GM19025 (cell line): Measurements from ENCODE around the gene USP26.
"Not testable (repeated sequence)": the region's sequence is repeated elsewhere in the genome, so short reads cannot be mapped to it uniquely, and the experiment has no call there.

Experiments
- ATAC-seq: cut with Tn5 transposase; IDR thresholded peaks from one replicate; pipeline ENCODE4 v1.9.1; 2021; ENCODE audit warnings: mild to moderate bottlenecking, low read depth, moderate library complexity; ENCODE audit not compliant: unreplicated experiment

The USP26 gene

GRCh38 chrX:133044145-133044786 is 52.6 kb downstream of the USP26 start:
- not testable (repeated sequence) for ATAC-seq

- no peak for ATAC-seq
Measured at GRCh38 chrX:133042260-133042659, 54.6 kb downstream of the USP26 start.

- no peak for ATAC-seq
Measured at GRCh38 chrX:133033010-133033409, 63.9 kb downstream of the USP26 start.

DNA sequence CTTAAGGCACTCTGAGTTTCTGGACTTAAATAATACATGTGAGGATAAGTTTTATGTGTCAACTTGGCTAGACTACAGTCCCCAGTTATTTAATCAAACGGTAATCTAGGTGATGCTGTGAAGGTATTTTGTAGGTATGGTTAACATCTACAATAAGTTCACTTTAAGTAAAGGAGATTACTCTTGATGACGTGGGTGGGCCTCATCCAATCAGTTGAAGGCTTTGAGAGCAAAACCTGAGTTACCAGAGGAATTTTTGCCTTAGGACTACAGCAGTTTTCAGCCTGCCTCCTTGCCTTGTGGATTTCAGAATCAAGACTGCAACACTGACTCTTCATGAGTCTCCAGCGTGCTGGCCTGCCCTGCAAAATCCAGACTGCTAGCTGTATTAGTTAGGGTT is 78.7 kb downstream of the USP26 start:
- no peak for ATAC-seq

- no peak for ATAC-seq
Measured at GRCh38 chrX:133007458-133007857, 89.5 kb downstream of the USP26 start.

DNA sequence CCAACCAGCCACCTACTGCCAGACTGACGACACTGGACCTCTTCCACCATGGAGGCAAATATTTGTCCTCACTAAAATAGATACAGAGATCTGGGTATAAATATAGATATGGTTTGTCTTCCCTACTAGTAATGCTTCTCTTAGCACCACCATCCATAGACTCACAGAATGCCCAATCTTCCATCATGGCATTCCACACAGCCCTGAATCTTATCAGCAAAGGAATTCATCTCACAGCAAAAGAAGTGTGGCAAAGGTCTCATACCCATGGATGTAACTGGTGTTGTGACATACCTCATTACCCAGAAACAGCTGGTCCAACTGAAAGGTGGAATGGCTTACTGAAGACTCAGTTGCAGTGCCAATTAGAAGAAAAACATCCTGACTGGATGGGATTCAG is 91.3 kb downstream of the USP26 start:
- ATAC-seq, result no peak

DNA sequence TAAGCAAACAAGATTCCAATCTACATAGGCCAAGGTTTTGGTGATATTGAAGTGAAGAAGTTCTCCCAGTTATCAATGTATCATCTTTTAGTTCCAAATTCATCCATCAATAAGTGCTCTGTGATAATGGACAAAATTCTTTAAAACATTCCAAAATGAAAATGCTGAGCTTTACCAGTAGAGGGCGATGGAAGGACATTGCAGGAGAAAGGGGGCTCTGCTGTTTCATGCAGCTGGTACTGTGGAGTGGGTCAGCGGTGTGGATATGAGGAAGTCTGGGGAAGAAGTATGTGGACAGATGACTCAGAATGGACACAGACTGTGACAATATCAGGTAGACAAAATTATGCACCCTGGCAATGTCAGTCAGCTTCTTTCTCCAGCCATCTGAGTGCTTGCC is 91.9 kb downstream of the USP26 start:
- ATAC-seq, result no peak

GRCh38 chrX:132999209-132999608 is 97.7 kb downstream of the USP26 start:
- ATAC-seq, result no peak

GRCh38 chrX:132990835-132991234 is 106.1 kb downstream of the USP26 start:
- no peak for ATAC-seq

GRCh38 chrX:132986556-132986955 is 110.4 kb downstream of the USP26 start:
- ATAC-seq, result no peak

- ATAC-seq, result no peak
Measured at GRCh38 chrX:132984058-132984650, 112.8 kb downstream of the USP26 start.

DNA sequence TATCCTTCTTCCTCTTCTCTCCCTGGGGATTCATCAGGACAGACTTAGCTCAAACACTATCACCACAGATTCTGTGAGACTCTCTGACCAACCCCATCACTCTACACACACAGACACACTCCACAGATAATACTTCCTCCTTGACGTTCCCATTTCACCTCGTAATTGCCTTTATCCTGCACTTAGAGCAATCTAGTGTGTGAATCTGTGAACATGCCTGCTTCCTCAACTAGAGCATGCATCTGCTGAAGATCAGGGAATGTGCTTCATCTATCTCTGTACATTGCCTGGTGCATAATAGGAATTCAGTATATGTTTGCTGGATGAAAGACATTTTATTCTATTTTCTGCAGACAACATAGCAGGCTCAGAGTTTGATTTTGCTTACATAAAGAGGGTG is 113.4 kb downstream of the USP26 start:
- ATAC-seq, result no peak

GRCh38 chrX:132980035-132980434 is 116.9 kb downstream of the USP26 start:
- not testable (repeated sequence) for ATAC-seq
